Epithelial cell of esophagus (primary cell): Measurements from ENCODE around the gene KRT20.
"Not testable (repeated sequence)": the region's sequence is repeated elsewhere in the genome, so short reads cannot be mapped to it uniquely, and the experiment has no call there.

Experiments used
- DNase-seq: peaks from one replicate; pipeline ENCODE4 v3.0.0; 2010; ENCODE audit warnings: low read depth
- H3K4me3 ChIP-seq: 2 replicates; pipeline ENCODE4 v1.5.1; 2011; ENCODE audit warnings: mild to moderate bottlenecking, low read length, control low read depth
- CTCF ChIP-seq: IDR thresholded peaks from 2 replicates; pipeline ENCODE4 v1.5.1; 2011; ENCODE audit warnings: low read depth, mild to moderate bottlenecking, low read length, control low read depth, inconsistent platforms; ENCODE audit not compliant: insufficient read depth; ENCODE audit errors: missing control alignments

The KRT20 gene

GRCh38 chr17:40870136-40870535, 14.9 kb downstream of the KRT20 start:
- no peak for DNase-seq
- no peak overlapping the region for H3K4me3 ChIP-seq
- TF ChIP-seq CTCF = no peak

GRCh38 chr17:40866838-40867237, 18.2 kb downstream of the KRT20 start, which contains the start of gene KRT12:
TSS of gene KRT12 (minus strand) at chr17:40867223. CDS start at chr17:40867186, 37 bp downstream.
- TF ChIP-seq CTCF = no peak
- H3K4me3 ChIP-seq = no peak within 1 kb of the TSS
- DNase-seq = no peak

- no peak overlapping the region for H3K4me3 ChIP-seq
- no peak for TF ChIP-seq CTCF
- DNase-seq = no peak
Measured at GRCh38 chr17:40864661-40865390, 20.2 kb downstream of the KRT20 start.

- peak; percentile 33 for TF ChIP-seq CTCF
- no peak for DNase-seq
- H3K4me3 ChIP-seq = no peak overlapping the region
Measured at GRCh38 chr17:40862985-40863733, 21.9 kb downstream of the KRT20 start.

- H3K4me3 ChIP-seq = no peak overlapping the region
- no peak for TF ChIP-seq CTCF
- DNase-seq = no peak
Measured at GRCh38 chr17:40859536-40859935, 25.5 kb downstream of the KRT20 start.

GRCh38 chr17:40858667-40859066, 26.4 kb downstream of the KRT20 start:
- not testable (repeated sequence) for DNase-seq, H3K4me3 ChIP-seq

- no peak for DNase-seq
- no peak for TF ChIP-seq CTCF
- no peak overlapping the region for H3K4me3 ChIP-seq
Measured at GRCh38 chr17:40857535-40857934, 27.5 kb downstream of the KRT20 start.
